OCI-LY3 (cell line): ENCODE measurements around the gene PLD4.

Experiments
- CTCF ChIP-seq: fragments of 200-600, 300-600 bp; sonication (generic); IDR thresholded peaks from 2 replicates; pipeline ENCODE4 v1.5.1; 2014; ENCODE audit warnings: antibody characterized with exemption, low read length, low read depth
- EZH2phosphoT487 ChIP-seq: fragments of 200-600 bp; shearing (Covaris generic); IDR thresholded peaks from 2 replicates; pipeline ENCODE4 v1.6.1; 2018; ENCODE audit warnings: antibody characterized with exemption, mixed run types, low read depth

- no peak for TF ChIP-seq EZH2phosphoT487
- no peak for TF ChIP-seq CTCF
Observed at GRCh38 chr14:104979758-104980610, 55.3 kb downstream of the PLD4 start.
